Dedifferentiated amniotic fluid mesenchymal stem cell (primary cell): ENCODE measurements around the gene DDX46.
"Not testable (repeated sequence)": the region's sequence is repeated elsewhere in the genome, so short reads cannot be mapped to it uniquely, and the experiment has no call there.

ENCODE experiments used
- DNase-seq: peaks from one replicate; pipeline ENCODE4 v3.0.0-alpha.2; 2016; ENCODE audit errors: extremely low spot score

DDX46 gene

DNA sequence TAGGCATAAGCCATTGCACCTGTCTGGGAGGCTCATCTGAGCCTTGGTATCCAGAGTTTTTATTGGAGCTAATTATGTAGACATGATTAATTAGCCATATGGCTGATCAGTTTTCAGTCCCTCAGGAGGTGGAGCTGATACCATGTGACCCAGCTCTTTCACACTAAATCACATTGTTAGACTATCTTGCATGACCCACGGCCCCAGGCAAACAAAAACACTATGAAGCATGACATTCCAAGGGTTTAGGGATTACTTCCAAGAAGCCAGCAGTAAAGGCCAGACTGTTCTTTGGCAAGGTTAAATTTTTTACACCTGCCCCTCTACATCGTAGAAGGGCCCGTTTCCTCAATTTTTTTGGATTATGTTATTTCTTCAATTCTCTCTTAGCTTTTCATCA lies 82.2 kb downstream of the DDX46 start:
- DNase-seq: no peak

DNA sequence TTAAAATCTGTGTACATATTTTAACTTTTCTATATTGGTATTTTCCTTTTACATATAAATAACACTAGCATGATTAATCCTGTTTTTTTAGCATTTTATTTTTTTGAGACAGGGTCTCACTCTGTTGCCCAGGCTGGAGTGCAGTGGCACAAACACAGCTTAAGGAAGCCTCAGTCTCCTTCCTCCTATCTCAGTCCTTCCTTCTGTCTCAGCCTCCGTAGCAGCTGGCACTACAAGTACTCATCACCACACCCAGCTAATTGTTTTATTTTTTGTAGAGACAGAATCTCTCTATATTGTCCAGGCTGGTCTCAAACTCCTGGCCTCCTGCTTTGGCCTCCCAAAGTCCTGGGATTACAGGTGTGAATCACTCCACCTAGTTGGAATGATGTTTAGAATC lies 85.7 kb downstream of the DDX46 start:
- DNase-seq: no peak

DNA sequence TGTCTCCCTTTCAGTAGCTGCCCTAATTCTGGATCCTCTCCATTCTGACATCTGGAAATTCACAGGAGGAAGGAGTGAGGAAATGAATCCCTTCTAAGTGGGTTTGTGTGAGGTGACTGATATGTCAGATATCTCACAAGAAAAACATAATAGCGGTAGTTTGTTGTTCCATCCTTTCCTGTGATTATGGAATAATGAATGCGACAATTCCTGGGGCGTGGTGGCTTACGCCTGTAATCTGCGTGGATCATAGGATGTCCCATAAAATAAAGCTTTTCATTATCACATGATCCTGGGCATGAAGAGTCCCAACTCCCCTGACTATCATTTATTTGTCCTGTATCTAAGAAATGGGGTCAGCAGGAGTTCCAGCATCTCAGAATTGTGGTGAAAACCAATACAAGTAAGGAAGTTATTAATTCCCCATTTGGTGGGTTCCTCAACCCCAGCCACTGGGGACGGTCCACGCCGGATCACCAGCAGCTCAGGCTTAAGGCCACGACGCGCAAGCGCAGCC lies 86.8 kb downstream of the DDX46 start:
- DNase-seq: no peak

DNA sequence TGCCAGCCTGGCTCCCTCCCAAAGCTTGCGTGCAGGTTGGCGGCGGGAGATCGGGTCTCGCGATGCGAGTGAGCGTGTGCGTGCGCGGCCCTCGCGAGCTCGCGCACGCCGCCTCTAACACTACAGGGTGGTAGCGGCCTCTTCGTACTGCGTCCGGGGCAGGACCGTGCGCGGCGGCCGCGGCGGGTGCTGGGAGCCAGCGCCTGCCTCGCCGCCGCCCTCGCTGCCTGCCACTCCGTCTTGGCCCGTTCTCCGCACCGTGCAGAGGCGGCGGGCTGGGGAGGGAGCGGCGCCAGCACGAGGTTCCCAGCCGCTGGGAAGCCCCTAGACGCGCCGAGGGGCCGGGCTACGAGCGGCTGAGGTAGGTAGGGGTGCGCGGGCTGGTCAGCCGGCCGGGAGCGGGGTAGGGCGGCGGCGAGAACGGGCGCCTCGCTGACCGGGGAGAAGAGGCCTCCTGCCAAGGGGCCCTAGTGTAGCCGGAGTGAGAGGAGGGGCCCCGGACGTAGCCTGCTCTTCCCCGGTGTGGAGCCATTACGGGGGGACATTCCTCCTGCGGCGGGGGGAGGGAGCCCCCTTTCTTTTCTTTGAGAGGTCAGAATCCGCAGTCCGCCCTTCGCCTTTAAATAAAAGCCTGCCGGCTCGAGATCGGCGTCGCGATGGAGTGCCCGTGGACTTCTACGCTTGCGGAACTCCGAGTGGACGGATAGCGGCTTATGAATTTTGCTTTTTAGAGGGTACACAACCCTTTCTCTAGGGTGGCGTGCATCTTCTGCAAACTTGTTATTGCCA lies 87.5 kb downstream of the DDX46 start, which contains the start of gene C5orf24:
Gene C5orf24, plus strand, starts transcription at position 117 of the 789 bp plus-strand sequence. CDS start 8,933 bp downstream, outside the sequence.
- DNase-seq: peak; percentile 92

DNA sequence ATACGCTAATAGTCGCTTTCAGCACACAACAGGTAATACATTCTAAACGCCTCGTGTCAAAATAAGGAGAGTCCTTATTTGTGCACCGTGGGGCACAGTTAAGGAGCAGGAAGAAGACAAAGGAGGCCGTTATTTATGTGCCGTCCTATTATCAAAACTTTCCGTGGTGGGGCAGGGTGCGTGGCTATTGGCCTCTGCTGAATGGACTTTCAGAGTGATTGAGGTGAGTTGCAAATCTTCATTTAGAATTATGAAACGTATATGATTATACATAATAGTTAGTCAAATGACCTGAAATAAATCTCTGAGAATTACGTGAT lies 88.0 kb downstream of the DDX46 start:
- DNase-seq: no peak

DNA sequence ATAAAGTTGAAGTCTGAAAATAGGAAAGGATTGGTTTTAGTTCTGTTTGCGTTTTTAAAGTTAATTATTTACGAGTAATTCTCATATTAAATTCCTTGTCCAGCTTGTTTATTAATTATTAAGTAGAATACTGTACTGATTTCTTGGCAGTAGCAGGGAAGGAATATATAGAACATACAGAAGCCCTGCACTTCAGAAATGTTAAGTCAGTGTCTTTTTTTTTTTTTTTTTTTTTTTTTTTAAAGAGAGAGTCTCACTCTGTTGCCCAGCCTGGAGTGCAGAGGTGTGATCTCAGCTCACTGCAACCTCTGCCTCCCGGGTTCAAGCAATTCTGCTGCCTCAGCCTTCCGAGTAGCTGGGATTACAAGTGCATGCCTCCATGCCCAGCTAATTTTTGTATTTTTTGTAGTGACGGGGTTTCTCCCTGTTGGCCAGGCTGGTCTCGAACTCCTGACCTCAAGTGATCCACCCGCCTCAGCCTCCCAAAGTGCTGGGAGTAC lies 90.9 kb downstream of the DDX46 start:
- not testable (repeated sequence) for DNase-seq

DNA sequence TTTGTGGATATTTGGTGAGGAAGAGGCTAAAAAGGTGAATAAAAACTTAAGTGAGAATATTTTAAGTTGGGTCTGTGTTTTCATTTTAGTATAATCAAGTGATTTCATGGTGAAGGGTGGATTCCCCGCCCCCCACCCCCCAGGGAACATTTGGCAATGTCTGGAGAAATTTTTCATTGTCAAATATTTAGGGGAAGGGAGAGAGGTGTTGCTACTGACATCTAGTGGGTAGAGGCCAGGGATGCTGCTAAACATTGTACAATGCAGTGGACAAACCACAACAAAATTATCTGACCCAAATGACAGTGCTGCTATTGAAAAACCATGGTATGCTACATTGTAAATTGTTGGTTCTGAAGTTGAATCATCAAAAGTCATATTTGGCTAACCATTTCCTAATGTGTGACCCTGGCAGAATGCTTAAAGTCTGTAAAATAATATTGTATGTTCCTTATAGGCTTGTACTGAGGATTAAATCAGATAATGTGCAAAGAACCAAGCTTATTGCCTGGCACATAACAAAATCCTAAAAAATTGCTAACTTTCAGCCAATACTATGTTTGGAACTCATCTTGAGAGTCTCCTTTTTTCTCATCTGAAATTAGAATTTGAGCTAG lies 92.8 kb downstream of the DDX46 start:
- DNase-seq: peak; percentile 52

DNA sequence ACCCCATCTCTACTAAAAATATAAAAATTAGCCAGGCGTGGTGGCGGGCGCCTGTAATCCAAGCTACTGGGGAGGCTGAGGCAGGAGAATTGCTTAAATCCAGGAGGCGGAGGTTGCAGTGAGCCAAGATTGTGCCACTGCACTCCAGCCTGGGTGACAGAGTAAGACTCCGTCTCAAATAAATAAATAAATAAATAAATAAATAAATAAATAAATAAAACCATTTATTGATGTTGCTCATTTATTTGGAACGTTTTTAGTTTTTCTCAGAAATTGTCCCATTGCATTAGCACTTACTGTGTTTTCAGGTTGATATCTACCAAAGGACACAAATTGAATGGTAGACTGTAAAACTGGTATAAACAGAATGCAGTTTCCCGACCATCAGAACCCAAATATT lies 97.9 kb downstream of the DDX46 start:
- DNase-seq: not testable (repeated sequence)

DNA sequence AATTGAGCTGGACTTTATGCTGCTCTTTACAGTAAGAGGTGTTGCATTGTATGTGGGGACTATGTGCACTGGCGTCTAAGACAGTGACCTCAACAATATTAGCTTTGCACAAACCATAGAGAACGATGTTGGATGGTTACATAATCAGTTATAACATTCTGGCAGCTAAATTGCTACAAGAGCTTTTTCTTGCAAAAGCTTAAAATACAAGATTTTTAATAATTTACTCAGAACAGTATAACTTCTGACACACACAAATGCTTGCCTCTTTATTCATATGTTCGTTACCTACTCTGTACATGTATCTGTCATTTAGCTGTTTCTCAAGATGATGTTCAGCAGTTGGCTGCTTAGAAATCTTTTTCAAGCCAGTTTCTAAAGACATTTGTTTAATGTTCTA lies 98.8 kb downstream of the DDX46 start:
- DNase-seq: no peak

DNA sequence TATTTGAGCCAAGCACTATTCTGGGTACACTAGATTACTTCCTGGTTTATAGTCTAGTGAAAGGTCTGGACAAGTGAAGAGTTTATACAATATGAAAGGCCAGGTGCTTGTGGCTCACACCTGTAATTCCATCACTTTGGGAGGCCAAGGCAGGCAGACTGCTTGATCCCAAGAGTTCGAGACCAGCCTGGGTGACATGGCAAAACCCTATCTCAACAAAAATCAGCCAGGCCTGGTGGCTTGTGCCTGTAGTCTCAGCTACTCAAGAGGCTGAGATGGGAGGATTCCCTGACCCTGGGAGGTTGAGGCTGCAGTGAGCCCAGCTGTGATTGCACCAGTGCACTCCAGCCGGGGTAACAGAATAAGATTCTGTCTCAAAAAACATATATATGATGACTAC lies 106.1 kb downstream of the DDX46 start:
- no peak for DNase-seq

DNA sequence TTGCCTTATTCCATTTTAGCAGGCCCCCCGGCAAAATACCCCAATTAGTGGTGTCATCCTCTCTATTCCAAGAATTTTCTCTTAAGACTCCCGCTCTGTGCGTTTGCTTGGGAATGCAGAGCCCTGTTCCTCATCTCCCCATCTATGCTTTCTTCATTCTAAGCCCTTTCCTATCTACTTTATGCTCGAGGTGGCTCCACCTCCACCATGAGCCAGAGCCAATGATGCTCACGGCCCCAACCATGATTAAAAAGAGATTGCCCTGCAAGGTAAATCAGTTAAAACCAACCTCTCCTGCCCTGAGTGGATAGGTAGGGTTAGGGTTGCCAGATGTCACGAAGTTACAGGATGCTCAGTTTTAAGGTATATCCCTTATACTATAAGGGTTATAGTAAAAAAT lies 114.9 kb downstream of the DDX46 start:
- DNase-seq: no peak

DNA sequence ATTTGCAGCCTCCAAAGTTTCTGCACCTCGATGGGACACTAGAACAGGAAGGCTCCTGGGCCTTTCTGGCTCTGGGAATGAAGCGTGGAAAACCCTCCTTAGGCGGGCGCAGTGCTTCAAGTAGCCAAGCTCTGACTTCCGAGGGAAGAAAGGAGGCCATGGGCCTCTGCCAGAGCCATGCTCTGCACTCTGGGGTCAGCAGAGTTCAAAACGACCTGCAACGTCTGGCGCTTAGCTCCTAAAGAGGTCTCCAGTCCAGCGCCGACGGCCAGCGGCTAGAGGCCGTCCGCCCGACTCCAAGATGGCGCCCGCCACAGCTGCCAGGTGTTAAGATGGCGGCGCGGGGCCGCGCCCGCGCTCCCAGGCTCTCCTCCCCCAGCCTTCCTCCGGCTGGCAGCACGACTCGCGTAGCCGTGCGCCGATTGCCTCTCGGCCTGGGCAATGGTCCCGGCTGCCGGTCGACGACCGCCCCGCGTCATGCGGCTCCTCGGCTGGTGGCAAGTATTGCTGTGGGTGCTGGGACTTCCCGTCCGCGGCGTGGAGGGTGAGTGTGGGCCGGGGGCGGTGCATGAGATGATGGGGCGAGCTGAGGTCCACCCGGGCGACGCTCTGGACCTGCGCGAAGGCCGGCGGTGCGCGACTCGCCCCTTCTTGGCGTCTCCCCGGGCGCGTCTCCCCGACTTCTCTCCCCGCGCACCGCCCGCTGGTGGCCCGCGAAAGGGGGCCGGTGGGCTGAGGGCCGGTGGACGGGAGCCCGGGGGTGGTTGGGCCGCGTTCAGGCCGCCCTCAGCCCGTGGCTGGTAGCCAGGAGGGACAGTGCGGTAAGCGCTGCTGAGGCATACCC lies 115.6 kb downstream of the DDX46 start, which contains the start of gene TXNDC15:
Gene TXNDC15, plus strand, starts transcription at position 385 of the 844 bp plus-strand sequence. Its CDS starts 57 bp downstream, at position 442.
- DNase-seq: peak; percentile 68

DNA sequence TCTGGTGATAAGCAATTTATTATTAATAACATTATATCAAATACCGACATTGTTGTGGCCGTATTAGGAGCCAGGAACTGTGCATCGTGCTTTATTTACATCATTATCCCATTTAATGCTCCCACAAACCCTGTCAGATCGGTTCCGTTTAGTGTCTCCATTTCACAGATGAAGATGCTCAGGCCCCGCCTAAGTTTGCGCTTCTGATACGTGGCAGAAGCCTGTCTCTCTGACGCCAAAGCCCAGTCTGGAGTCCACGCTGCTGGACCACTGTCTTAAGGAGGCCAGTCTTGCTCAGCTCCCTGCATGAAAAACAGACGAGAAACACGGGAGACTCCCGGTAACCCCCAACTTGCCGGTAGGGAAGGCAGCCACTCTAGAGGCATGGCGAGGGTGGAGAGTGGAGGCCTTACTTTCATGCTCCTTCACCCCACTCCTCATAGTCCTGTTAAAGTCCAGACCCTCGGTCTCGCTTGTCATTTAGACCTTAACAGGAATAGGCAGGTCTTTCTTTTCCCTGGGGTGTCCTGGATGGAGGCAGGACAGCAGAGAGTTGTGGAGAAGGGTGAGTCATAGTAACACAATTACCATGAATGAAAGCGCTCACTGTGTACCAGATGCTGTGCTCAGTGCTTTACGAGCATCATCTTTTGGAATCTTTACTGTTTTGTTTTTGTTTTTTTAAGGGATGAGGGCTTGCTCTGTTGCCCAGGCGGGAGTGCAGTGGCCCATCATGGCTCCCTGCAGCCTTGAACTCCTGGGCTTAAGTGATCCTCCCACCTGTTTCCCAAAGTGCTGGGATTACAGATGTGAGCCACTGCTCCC lies 116.5 kb downstream of the DDX46 start:
- DNase-seq: peak; percentile 67

DNA sequence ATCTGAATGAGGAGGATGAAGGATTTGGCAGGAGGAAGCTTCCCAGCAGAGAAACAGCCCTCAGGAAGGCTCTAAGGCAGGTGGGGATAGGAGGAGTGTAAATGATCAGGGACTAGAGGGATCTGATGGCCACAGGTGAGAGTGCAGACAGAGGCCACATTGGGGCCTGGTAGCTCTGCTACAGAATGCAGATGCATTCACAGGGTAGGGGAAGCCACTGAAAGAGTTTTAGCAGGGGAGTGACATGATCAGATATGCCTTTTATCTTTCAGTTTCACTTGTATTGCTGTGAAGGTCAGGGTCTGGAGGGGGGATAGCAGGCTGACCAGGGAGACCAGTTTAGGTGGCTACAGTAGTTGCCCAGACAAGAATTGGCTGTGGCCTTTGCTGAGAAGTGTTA lies 118.6 kb downstream of the DDX46 start:
- no peak for DNase-seq

DNA sequence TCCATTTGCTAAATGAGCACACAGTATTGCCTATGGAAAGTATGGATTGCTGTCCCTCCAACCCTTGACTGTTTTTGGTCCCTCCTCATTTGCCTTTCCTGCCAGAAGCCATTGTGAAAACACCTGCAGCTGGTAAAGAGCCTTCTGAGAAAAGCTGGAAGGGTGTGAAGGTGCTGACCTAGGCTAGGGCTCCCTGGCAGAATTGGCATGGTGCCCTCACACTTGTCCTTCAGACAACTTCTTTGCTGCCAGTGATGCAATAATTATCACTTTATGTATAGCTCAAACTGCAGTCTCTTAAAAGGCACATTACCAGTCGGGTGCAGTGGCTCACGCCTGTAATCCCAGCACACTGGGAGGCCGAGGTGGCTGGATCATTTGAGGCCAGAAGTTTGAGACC lies 119.8 kb downstream of the DDX46 start:
- DNase-seq: no peak

DNA sequence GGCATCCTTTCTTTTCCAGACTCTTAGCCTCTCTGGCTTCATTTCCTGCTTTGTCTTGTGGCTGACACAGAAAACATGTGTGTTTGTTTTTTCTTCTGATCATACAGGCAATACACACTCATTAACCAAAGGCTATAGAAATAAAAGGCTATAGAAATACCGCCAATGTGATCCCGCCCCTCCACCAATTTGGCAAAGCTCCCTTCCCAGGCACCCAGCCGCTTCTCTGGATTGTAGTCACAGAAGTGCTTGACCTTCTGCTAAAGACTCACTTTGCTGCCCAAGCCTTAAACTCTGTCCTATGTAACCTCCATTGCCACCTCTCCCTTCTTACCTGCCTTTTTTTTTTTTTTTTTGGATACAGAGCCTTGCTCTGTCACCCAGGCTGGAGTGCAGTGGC lies 120.9 kb downstream of the DDX46 start:
- no peak for DNase-seq
